ENCODE measurements around the gene UTP14C.

Gene UTP14C

GRCh38 chr13:52003541-52003940 lies 20.9 kb upstream of the UTP14C start:
- Histone ChIP-seq H2AFZ (ENCODE audit: low read depth, low read length) (no peak overlapping the region), H3K4me2 (ENCODE audit: low read length, poor library complexity, severe bottlenecking) (no peak overlapping the region), H3K23ac (ENCODE audit: low read length in 2 of 2) (no peak overlapping the region), H3K9ac (ENCODE audit: low read length) (no peak overlapping the region), H4K8ac (ENCODE audit: low read length) (no peak overlapping the region), H3K14ac (ENCODE audit: low read length in 2 of 2) (no peak overlapping the region), H3K27me3 (ENCODE audit: control insufficient read depth in 1 of 2, insufficient read depth in 1 of 2, low read length in 2 of 2) (peaks cover 21 to 24% of the 10 kb centered on the region in 2 experiments), H3K9me3 (ENCODE audit: control insufficient read depth, low read length) (no peaks in the 10 kb centered on the region), H3K4me1 (ENCODE audit: control insufficient read depth, insufficient read depth, low read depth, low read length) (peaks cover 4% of the 10 kb centered on the region), H3K4me3 (ENCODE audit: insufficient read depth in 1 of 2, low read depth in 1 of 2, low read length in 2 of 2) (no peak overlapping the region), H2BK15ac (ENCODE audit: low read depth, poor library complexity, severe bottlenecking) (no peak overlapping the region), H2BK12ac (ENCODE audit: low read length in 2 of 2) (no peak overlapping the region), H2BK120ac (ENCODE audit: low read depth, low read length) (no peak overlapping the region), H3K4ac (ENCODE audit: low read depth in 1 of 2, low read length in 2 of 2) (no peak overlapping the region), H3K18ac (ENCODE audit: low read depth in 1 of 2, low read length in 2 of 2) (no peak overlapping the region), H4K91ac (ENCODE audit: low read length) (no peak overlapping the region), H3K36me3 (ENCODE audit: control insufficient read depth in 1 of 2, insufficient read depth in 2 of 2, low read depth in 1 of 2, low read length in 2 of 2) (no peaks in the 10 kb centered on the region), H3K27ac (ENCODE audit: low read length, poor library complexity, severe bottlenecking) (no peak overlapping the region), H2AK5ac (ENCODE audit: low read length, severe bottlenecking) (no peak overlapping the region), H3K79me1 (replicated peaks; ENCODE audit: low read length, poor library complexity, severe bottlenecking) (peaks cover 11% of the 10 kb centered on the region), H2BK5ac (ENCODE audit: low read depth, low read length, poor library complexity, severe bottlenecking) (no peak overlapping the region)
- WGBS, result 89% methylated on average over 4 of the region's 4 CpGs
- no peak for DNase-seq

DNA sequence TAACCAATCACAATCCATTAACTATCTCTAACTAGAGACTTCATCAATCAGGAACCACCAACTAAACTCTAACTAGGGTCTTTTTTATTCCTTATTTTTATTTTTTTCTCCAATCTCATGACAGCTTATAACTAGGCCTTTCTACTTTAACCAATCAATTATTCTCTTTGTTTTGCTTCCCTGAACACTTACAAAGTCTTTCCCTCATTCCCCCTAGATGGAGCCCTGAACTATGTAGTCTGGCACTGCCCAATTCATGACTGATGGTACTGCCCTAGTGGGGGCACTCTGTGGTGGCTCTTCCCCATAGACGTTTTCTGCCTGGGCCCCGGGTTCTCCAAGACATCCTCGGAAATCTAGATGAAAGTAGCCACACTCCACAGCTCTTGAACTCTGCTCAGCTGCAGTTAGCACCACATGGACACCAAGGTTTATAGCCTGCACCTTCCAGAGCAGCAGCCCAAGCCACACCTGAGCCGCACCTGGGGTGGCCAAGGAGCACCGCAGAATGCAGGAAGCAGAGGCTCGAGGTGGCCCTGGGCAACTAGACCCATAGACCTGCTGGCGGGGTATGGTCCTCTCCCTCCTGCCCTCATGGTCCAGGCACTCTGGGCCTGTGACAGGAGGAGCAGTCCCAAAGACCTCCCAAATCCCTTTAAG lies 19.9 kb upstream of the UTP14C start:
- Histone ChIP-seq H3K36me3 (ENCODE audit: control insufficient read depth in 1 of 2, insufficient read depth in 2 of 2, low read depth in 1 of 2, low read length in 2 of 2) (no peaks in the 10 kb centered on the region), H3K4me3 (ENCODE audit: insufficient read depth in 1 of 2, low read depth in 1 of 2, low read length in 2 of 2) (no peak overlapping the region), H3K27ac (ENCODE audit: low read length, poor library complexity, severe bottlenecking) (no peak overlapping the region), H2BK15ac (ENCODE audit: low read depth, poor library complexity, severe bottlenecking) (no peak overlapping the region), H3K14ac (ENCODE audit: low read length in 2 of 2) (no peak overlapping the region), H3K4me2 (ENCODE audit: low read length, poor library complexity, severe bottlenecking) (no peak overlapping the region), H2AFZ (ENCODE audit: low read depth, low read length) (no peak overlapping the region), H2BK12ac (ENCODE audit: low read length in 2 of 2) (no peak overlapping the region), H3K4ac (ENCODE audit: low read depth in 1 of 2, low read length in 2 of 2) (no peak overlapping the region), H4K91ac (ENCODE audit: low read length) (no peak overlapping the region), H3K18ac (ENCODE audit: low read depth in 1 of 2, low read length in 2 of 2) (no peak overlapping the region), H3K9ac (ENCODE audit: low read length) (no peak overlapping the region), H2AK5ac (ENCODE audit: low read length, severe bottlenecking) (no peak overlapping the region), H4K8ac (ENCODE audit: low read length) (no peak overlapping the region), H3K9me3 (ENCODE audit: control insufficient read depth, low read length) (no peaks in the 10 kb centered on the region), H3K79me1 (replicated peaks; ENCODE audit: low read length, poor library complexity, severe bottlenecking) (peaks cover 13% of the 10 kb centered on the region), H3K23ac (ENCODE audit: low read length in 2 of 2) (peak overlapping the region in 1 of 2 experiments; percentile 79), H2BK120ac (ENCODE audit: low read depth, low read length) (no peak overlapping the region), H2BK5ac (ENCODE audit: low read depth, low read length, poor library complexity, severe bottlenecking) (no peak overlapping the region), H3K4me1 (ENCODE audit: control insufficient read depth, insufficient read depth, low read depth, low read length) (peaks cover 1% of the 10 kb centered on the region), H3K27me3 (ENCODE audit: control insufficient read depth in 1 of 2, insufficient read depth in 1 of 2, low read length in 2 of 2) (peaks cover 18 to 22% of the 10 kb centered on the region in 2 experiments)
- no peak for DNase-seq
- 90% methylated on average over 7 of the region's 7 CpGs for WGBS

DNA sequence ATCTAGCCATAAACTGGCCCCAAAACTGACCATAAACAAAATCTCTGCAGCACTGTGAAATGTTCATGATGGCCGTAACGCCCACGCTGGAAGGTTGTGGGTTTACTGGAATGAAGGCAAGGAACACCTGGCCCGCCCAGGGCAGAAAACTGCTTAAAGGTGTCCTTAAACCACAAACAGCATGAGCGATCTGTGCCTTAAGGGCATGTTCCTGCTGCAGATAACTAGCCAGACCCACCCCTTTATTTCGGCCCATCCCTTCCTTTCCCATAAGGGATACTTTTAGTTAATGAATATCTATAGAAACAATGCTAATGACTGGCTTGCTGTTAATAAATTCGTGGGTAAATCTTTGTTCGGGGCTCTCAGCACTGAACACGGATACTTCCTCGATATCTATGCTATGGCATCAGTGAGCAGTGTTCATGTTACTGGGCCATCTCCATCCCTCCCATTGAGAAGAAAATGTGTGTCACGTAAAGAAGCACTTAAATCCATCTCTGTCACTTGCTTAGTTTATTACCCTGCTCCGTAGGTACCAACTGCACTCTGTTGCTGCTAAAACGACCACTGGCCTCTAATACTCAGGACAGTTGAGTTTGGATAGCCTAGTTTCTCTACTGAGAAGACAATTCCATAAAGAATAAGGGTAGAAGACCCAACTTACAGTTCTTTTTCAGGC lies 18.5 kb upstream of the UTP14C start:
- no peak for DNase-seq
- Histone ChIP-seq H2BK120ac (ENCODE audit: low read depth, low read length) (no peak overlapping the region), H2AK5ac (ENCODE audit: low read length, severe bottlenecking) (no peak overlapping the region), H4K8ac (ENCODE audit: low read length) (no peak overlapping the region), H3K4me3 (ENCODE audit: insufficient read depth in 1 of 2, low read depth in 1 of 2, low read length in 2 of 2) (no peak overlapping the region), H2AFZ (ENCODE audit: low read depth, low read length) (no peak overlapping the region), H3K18ac (ENCODE audit: low read depth in 1 of 2, low read length in 2 of 2) (no peak overlapping the region), H3K14ac (ENCODE audit: low read length in 2 of 2) (no peak overlapping the region), H3K36me3 (ENCODE audit: control insufficient read depth in 1 of 2, insufficient read depth in 2 of 2, low read depth in 1 of 2, low read length in 2 of 2) (no peaks in the 10 kb centered on the region), H3K27me3 (ENCODE audit: control insufficient read depth in 1 of 2, insufficient read depth in 1 of 2, low read length in 2 of 2) (peaks cover 8 to 31% of the 10 kb centered on the region in 2 experiments), H2BK15ac (ENCODE audit: low read depth, poor library complexity, severe bottlenecking) (no peak overlapping the region), H2BK12ac (ENCODE audit: low read length in 2 of 2) (no peak overlapping the region), H3K4me2 (ENCODE audit: low read length, poor library complexity, severe bottlenecking) (no peak overlapping the region), H3K9ac (ENCODE audit: low read length) (no peak overlapping the region), H3K27ac (ENCODE audit: low read length, poor library complexity, severe bottlenecking) (no peak overlapping the region), H3K4ac (ENCODE audit: low read depth in 1 of 2, low read length in 2 of 2) (no peak overlapping the region), H3K79me1 (replicated peaks; ENCODE audit: low read length, poor library complexity, severe bottlenecking) (peaks cover 11% of the 10 kb centered on the region), H3K4me1 (ENCODE audit: control insufficient read depth, insufficient read depth, low read depth, low read length) (peaks cover under 1% of the 10 kb centered on the region), H4K91ac (ENCODE audit: low read length) (no peak overlapping the region), H3K23ac (ENCODE audit: low read length in 2 of 2) (no peak overlapping the region), H2BK5ac (ENCODE audit: low read depth, low read length, poor library complexity, severe bottlenecking) (no peak overlapping the region), H3K9me3 (ENCODE audit: control insufficient read depth, low read length) (no peaks in the 10 kb centered on the region)
- WGBS, result 95% methylated on average over 11 of the region's 13 CpGs

- peaks cover 8 to 34% of the 10 kb centered on the region in 2 experiments for H3K27me3 ChIP-seq (ENCODE audit: control insufficient read depth in 1 of 2, insufficient read depth in 1 of 2, low read length in 2 of 2)
- no peak overlapping the region for H4K8ac ChIP-seq (ENCODE audit: low read length)
- no peak overlapping the region for H2BK5ac ChIP-seq (ENCODE audit: low read depth, low read length, poor library complexity, severe bottlenecking)
- H3K23ac ChIP-seq (ENCODE audit: low read length in 2 of 2), result no peak overlapping the region
- no peak overlapping the region for H2AFZ ChIP-seq (ENCODE audit: low read depth, low read length)
- peaks cover 4% of the 10 kb centered on the region for H3K4me1 ChIP-seq (ENCODE audit: control insufficient read depth, insufficient read depth, low read depth, low read length)
- no peak overlapping the region for H3K9ac ChIP-seq (ENCODE audit: low read length)
- H3K36me3 ChIP-seq (ENCODE audit: control insufficient read depth in 1 of 2, insufficient read depth in 2 of 2, low read depth in 1 of 2, low read length in 2 of 2), result no peaks in the 10 kb centered on the region
- no peak overlapping the region for H4K91ac ChIP-seq (ENCODE audit: low read length)
- H3K4ac ChIP-seq (ENCODE audit: low read depth in 1 of 2, low read length in 2 of 2), result no peak overlapping the region
- H2AK5ac ChIP-seq (ENCODE audit: low read length, severe bottlenecking), result no peak overlapping the region
- H3K79me1 ChIP-seq (replicated peaks; ENCODE audit: low read length, poor library complexity, severe bottlenecking), result peaks cover 17% of the 10 kb centered on the region
- WGBS, result 81% methylated on average over 7 of the region's 8 CpGs
- no peak for DNase-seq
- no peak overlapping the region for H3K18ac ChIP-seq (ENCODE audit: low read depth in 1 of 2, low read length in 2 of 2)
- no peak overlapping the region for H2BK15ac ChIP-seq (ENCODE audit: low read depth, poor library complexity, severe bottlenecking)
- no peak overlapping the region for H2BK120ac ChIP-seq (ENCODE audit: low read depth, low read length)
- no peak overlapping the region for H2BK12ac ChIP-seq (ENCODE audit: low read length in 2 of 2)
- H3K27ac ChIP-seq (ENCODE audit: low read length, poor library complexity, severe bottlenecking), result no peak overlapping the region
- no peaks in the 10 kb centered on the region for H3K9me3 ChIP-seq (ENCODE audit: control insufficient read depth, low read length)
- no peak overlapping the region for H3K4me2 ChIP-seq (ENCODE audit: low read length, poor library complexity, severe bottlenecking)
- no peak overlapping the region for H3K14ac ChIP-seq (ENCODE audit: low read length in 2 of 2)
- no peak overlapping the region for H3K4me3 ChIP-seq (ENCODE audit: insufficient read depth in 1 of 2, low read depth in 1 of 2, low read length in 2 of 2)
Observed at GRCh38 chr13:52006523-52007245, 17.8 kb upstream of the UTP14C start.
